GM21723 (cell line): ENCODE measurements around the gene LRRN4CL.
"Not testable (repeated sequence)": the region's sequence is repeated elsewhere in the genome, so short reads cannot be mapped to it uniquely, and the experiment has no call there.

Source experiments
- ATAC-seq: cut with Tn5 transposase; IDR thresholded peaks from one replicate; pipeline ENCODE4 v1.9.1; 2021; ENCODE audit warnings: mild to moderate bottlenecking, moderate library complexity; ENCODE audit not compliant: unreplicated experiment

The LRRN4CL gene

DNA sequence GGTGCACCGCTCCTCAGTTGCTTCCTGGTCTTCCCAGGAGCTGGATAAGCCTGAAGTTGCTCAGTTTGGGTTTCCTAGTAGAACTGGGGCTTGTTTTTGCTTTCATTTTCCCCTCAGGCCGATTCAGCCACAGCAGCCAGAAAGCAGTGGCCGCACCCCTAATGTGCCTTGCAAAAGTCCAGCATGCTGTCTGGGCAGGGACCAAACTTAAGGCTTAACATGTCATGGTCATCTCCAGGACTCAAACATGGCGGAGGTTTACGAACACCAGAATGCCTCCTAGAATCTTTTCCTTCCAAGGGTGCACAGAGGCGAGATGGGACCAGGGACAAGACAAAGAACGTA lies 20.6 kb upstream of the LRRN4CL start:
- no peak for ATAC-seq

DNA sequence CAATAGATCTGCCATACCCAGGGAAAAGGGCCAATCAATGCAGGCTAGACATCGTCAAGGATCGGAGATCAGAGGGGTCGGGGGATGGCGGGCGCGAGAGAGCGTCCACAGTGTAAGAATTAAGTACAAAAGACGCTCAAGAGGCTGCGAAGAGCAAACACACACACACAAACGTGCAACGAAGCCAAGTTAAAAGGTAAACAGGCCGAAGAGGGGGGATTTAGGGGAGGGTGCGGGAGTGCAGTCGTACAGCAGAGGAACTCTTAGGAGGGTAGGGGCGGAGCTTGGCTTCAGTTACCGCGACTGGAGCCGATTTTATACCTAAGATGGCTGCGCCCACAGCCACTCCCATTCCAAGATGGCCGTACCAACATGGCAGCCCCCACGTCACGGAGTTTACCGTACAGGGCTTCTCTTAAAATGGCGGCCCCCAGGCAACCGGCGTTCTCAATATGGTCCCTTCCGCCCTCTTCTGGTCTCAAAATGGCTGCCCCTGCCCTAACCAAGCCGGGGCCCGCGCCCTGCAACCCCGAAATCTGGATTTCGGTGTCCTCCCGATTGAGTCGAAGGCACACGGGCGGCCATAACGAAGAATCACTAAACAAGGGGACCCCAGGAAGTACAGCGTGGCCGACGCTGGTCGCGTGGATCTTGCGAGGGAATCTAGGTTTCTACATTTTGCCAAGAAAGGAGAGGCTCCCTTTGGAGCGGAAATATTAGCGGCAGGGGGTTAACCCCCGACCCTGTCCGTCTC lies 20.1 kb upstream of the LRRN4CL start:
- ATAC-seq: peak; percentile 66

DNA sequence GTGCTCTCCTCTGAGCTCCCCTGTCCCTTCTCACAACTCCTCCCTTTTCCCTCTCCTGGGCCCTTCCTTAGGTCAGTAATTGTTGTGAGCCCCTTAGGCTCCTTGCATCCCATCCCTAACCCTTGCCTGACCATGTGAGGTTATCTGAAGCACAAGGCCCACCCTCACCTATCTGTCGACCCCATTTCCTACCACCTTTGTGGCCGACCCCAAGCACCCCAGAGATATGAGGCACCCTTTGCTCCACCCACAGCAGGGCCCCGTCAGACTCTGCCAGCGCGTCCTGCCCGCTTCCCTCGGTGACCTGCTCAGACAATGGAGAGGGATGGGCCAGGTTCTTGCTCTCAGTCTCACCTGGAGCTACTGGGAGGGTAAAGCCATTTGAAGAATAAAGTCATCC lies 19.5 kb upstream of the LRRN4CL start:
- no peak for ATAC-seq

DNA sequence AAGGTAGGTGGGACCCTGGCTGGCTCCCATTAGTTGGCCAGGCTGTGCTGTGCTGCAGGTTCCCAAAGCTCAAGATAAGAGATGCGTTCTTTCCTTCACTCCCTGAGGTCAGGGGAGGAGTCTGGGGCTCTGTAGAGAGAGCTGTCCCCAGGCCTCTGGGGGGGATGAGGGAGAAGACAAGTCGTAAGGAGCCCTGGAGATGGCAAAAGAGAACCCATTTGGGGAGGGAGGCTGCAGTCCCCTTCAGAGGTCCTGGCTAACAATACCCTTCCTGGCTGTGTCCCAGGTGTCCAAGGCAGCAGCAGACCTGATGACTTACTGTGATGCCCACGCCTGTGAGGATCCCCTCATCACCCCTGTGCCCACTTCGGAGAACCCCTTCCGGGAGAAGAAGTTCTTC lies 19.1 kb upstream of the LRRN4CL start:
- no peak for ATAC-seq

DNA sequence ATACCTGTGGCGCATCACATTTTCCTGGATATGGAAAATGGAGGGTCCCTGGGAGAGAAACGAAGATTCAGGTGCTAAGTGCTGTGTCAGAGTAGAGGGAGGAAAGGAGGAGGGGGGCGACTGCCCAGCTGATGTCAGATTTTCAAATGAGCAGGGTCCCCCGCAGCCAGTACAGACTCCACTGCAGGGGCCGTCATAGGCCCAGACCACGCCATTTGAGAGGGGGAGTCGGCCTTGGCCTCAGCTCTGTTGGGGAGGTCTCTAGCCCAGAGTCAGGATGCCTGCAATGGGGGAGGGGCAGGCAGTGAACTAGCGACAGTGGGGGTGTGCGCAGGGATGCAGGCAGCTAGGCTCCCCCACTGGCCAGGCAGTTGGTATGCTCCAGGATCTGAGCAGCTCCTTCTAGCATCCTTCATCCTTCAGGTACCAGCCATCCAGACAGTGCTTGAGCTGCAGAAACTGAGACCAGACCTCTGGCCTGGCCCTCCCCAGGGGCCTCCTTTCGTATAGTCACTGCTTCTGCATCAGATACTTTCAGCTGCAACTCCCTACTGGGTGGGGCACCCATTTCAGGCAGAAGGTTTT lies 18.0 kb upstream of the LRRN4CL start, which contains the start of the genes BSCL2 and GNG3:
TSS of gene BSCL2 (minus strand) at position 148 of the 585 bp plus-strand sequence. CDS start 229 bp downstream, outside the sequence.
TSS of gene GNG3 (plus strand) at position 400 of the 585 bp plus-strand sequence. CDS start 620 bp downstream, outside the sequence.
- no peak for ATAC-seq

DNA sequence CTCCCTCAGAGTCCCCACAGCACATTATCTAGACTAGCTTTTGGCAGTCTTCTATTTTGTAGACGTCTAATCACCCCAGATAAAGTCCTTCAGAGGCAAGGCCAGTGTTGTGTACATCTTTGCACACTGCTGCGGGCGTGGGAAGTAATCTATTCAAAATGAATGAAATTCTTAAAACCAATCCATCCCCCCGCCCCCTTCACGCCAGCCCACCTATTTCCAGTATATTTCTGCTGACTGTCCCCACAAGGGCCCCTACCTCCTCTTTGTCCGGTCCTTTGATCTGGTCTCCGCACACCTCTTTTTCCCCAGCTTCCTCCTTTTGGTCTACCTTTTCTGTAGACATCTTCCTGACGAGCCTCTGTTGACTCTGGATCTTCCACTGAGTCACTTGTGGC lies 17.5 kb upstream of the LRRN4CL start:
- ATAC-seq: no peak

DNA sequence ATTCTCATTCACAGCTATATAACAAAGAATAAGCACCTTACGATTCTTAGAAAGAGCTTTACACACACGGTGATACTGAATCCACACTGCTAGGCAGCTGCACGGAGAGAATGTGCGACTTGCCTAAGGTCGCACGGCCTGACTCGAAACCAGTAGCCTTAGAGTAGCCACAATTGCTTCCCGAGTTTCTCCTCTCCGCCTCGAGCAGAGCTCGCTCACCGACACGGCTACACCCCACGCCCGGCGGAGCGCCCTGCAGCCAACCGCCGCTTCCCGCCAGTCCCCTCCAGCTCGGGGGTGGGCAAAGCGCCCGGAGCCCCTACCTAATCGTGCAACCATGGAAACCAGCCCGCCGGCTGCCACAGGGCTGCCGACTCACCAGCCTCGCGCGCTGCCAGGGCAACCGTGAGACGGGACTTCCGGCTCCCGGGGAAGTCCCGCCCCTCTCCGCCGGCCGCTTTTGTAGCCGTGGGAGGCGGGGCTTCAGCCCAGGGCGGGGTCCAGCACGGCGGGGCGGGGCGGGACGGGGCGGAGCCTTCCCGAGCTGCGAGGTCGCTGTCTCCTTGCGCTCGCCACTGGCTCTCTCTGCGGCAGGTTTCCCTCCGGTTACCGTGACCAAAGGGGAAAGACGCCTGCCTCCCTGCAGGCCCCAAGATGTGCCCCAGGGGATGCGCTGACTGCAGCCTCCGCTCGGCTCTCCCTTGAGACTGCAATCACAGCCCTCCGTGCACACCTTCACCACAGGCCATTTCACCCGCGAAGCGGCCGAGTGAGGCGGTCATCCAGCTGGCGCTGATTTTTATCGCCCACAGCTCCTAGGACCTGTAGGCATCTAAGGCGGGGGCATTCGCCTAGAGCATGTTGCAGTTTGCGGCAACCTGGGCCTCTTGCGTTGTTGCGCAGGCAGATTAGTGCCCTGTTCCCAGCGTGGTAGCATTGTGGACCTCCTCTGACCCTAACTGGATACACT lies 16.8 kb upstream of the LRRN4CL start:
- peak; percentile 58 for ATAC-seq

DNA sequence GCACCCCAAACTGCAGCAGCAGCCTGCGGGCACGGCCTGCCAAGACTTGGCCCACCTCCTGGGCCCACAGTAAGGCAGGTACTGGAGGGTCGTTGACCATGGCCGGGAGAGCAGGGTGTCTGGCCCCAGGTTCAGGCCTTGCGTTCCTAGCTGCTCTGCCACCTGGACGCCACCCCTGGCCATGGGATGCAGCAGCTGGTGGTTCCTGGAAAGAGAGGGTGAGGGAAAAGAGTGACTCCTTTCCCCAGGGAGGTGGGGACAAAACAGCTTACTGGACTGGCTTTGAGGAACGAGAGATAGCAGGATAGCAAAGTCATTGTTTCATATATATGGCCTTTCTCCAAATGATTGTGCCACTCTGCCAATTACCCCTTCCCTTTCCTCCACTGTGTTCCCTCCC lies 16.1 kb upstream of the LRRN4CL start:
- no peak for ATAC-seq

DNA sequence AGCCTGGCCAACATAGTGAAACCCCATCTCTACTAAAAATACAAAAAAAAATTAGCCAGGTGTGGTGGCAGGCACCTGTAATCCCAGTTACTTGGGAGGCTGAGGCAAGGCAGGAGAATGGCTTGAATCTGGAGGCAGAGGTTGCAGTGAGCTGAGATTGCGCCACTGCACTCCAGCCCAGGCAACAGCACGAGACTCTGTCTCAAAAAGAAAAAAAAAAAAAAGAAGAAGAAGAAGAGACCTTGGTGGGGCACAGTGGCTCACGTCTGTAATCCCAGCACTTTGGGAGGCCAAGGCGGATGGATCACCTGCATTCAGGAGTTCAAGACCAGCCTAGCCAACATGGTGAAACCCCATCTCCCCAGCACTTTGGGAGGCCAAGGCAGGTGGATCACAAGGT lies 14.6 kb upstream of the LRRN4CL start:
- not testable (repeated sequence) for ATAC-seq

DNA sequence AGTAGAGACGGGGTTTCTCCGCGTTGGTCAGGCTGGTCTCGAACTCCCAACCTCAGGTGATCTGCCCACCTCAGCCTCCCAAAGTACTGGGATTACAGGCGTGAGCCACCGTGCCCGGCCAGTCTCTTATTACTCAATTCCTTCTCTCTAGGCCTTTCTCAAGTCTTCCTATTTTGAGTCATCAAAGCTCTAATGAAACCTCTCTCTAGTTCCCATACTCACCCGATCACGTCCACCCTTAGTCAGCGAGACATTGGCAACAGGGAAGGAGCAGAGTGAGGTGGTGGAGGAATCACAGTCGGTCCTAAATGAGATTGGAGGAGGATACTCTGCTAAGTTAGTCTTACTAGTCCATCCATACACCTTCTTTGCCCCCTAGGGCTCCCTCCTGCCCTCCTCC lies 12.9 kb upstream of the LRRN4CL start:
- no peak for ATAC-seq

DNA sequence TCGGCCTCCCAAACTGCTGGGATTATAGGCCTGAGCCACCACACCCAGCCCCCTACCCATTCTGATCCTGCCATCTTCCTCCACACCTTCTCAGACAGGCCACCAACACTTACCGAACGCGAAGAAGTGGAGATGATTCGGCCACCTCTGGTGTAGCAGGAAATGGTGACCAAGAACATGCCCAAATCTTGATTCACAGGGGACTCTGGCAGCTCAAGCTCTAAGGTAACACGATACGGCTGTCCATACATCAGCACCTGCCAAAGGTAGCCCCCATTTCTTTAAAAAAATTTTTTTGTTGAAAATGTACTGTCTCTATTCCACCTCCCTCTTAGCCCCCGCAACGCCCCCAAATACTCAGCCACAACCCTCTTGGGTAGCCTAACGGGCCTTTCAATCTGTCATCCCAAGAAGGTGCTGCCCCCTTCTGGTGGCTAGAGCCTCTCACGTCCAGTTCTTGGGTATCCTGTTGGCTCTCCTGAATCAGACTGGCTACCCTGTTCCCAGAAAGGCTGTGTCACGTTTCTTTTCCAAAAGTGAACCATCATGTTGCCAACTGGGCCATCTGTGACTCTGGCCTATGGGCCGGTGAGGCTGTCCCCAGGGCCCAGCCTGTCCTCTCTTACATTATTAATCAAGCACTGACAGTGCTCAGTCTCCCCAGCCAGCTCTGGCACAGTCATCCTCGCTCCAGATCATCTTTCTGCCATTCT lies 5.3 kb upstream of the LRRN4CL start:
- ATAC-seq: no peak

DNA sequence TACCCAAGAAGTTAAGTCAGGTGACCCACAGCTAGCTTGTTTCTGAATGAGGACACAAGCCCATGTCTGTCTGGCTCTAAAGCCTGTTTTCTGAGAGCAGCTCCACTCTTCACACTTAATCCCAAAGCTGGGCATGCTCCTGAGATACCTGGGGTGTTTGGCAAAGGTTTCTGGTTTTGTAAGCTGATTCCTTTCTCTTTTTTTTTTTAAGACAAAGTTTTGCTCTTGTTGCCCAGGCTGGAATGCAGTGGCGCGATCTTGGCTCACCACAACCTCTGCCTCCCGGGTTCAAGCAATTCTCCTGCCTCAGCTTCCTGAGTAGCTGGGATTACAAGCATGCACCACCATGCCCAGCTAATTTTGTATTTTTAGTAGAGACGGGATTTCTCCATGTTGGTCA lies 4.3 kb upstream of the LRRN4CL start:
- ATAC-seq: not testable (repeated sequence)

DNA sequence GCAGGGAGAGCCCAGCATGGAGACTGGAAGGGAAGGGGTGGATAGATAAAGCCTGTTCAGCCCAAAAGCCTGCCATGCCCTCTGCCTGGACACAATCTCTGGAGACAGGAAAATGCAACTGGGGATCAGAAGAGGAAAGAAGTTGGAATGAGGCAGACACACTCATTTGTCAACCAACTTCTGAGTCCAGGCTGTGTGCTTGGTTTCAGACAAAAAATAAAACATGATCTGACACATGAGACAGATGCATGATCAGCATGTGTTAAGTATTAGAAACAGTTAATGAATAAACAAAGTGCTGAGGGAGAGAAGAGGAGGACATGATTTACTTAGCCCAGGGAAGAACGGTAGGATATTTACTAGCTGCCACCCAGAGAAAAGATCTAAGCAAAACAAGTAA lies 839 bp downstream of the LRRN4CL start:
- ATAC-seq: no peak

DNA sequence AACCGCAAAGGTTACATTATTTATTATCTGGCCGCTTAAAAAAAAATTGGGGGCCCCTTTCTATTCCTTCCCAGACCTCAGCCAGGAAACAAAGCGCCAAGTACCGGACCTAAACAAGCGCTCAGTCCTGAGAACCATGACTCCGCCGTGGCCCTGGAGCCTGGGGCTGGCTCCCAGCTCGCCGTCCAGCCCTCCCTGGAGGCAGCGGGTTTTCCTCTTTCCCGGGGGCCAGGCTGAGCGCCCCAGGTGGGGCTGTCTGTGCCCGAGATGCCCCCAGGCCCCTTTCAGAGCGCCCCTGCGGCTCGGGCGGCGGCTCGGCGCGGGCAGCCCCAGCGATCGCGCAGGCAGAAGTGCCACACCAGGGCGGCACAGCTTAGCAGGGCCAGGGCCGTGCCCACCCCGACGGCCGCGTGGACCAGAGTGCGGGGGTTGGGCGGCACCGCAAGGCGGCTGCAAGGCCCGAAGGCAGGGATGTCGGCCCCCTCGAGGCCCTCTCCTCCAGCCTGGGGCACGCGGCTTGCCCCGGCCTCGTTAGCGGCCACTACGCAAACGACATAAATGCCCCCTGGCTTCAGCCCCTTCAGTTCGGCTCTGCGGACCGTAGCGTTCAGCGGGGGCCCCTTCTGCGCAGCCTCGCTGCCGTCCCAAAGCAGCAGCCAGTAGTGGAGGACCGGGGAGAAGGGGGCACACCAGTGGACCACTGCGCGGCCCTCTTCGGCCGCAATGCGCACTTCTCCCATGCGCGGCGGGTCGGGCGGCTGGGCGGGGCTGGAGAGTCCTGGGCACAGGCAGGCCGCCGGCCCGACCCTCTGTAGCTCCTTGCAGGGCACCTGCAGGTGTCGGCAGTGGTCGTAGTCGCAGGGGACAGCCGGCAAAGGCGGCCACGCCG lies 1.6 kb downstream of the LRRN4CL start:
- no peak for ATAC-seq

DNA sequence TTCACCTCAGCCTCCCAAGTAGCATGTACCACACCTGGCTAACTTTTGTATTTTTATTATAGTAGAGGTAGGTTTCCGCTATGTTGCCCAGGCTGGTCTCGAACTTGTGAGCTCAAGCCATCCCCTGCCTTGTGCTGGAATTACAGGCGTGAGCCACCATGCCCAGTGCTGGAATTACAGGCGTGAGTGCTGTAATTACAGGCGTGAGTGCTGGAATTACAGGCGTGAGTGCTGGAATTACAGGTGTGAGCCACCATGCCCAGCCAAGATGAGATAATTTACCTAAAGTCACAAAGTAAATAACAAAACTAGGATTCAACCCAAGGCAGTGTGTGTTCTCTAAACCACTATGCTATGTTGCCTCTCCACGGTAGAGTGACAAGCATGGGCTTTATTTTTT lies 6.8 kb downstream of the LRRN4CL start:
- no peak for ATAC-seq

DNA sequence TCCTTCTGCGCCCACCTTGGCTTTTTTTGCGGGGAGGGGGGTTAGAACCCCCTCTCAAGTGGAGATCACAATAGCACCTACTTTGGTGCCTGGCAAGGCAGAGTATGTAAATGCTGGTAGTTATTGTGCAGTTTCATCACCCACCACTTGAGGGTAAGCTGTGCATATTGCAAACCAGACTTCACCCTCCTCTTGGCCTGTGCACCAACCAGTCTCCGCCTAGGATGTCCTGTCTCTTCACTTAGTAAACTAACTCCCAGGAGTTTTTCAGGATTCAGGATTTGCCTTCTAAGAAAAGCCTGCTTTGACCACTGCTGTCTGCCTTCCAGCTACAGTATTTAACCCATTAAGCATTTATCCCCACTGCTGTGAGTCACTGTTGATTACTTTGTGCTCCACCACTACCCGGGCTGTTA lies 8.5 kb downstream of the LRRN4CL start:
- ATAC-seq: no peak

DNA sequence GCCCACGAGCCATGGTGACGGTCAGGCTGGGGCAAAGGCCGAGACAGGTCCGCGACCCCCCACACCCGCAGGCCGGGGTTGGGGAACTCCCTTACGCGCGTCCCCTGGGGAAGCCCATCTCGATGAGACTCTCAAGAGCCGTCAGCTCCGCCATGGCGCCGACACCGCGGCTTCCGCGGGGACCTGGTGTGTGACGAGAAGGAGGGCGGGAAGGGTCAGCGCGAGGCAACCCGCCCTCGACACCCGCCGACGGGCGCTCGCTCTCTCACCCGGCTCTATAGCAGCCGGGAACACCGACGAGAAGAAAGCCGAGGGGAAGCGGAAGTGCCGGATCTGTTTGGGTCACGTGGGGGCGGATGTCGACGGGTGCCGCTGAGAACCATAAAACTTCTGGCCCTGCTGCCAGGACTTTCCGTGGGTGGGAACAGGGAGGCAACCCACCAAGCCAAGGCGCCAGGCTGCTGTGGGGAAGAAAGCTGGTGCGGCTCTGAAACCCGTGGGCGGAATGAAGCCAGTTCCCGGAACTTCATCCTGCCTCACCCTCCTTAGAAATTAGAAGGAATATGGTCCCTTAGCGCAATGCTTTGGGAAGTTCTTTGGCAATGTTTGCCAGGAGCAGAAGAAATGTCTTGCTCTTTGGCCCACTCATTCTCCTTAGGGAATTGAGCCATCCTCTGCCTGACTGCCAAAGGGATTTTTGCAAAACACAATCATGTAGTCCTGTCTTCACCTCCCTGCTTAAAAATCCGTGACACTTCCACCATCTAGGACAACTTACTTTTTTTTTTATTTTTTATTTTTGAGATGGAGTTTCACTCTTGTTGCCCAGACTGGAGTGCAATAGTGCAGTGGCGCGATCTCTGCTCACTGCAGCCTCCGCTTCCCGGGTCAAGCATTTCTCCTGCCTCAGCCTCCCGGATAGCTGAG lies 10.3 kb downstream of the LRRN4CL start, which contains the start of gene UBXN1:
TSS of gene UBXN1 (minus strand) at position 304 of the 927 bp plus-strand sequence. CDS start at position 154, 150 bp downstream.
- peak; percentile 77 for ATAC-seq

DNA sequence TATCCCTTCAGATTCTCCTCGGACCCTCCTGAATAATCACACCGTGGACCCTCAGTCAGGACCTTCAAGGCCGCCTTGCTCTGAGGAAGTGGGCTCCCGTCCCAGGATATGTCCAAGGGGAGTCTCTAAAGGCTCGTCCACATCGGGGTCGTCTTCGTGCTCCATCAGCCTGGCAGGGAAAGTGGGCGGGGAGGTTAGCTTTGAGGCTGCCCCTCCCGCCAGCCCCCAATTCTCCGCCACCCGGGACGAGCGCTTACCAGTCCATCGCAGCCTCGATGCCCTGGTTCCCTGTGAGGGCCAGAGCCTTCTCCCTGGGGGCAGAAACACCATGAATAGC lies 10.9 kb downstream of the LRRN4CL start:
- no peak for ATAC-seq

DNA sequence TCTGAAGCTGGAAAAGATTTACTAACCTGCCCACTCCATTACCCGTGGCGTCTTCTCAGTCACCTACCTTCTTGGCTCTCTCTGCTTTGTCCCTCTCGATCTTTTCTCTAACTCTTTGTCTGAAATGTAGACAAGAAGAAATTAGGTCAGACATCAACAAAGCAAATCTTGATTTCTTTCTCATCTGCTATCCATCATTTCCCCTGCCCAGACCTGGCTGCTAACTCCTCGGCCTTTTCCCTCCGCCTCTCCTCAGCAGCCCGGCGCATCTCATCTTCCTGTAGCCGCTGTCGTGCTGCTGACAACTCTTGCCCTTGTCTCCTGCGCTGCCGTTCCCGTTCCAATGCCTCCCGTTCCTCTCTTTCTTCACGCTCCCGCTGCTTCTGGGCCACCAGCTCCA lies 11.6 kb downstream of the LRRN4CL start:
- ATAC-seq: no peak
